ENCODE measurements around the gene URAD. TPM values are rescaled to one million over a fixed set of nuclear protein-coding genes. Genes with fewer than 3 reads are reported as not detected.

URAD gene
- total RNA-seq, 4 donors from 2014 or later: 1.7 TPM; not detected in 3

GRCh38 chr13:27972478-27972820, 16.0 kb downstream of the URAD start:
- TF ChIP-seq, protein P1, sequence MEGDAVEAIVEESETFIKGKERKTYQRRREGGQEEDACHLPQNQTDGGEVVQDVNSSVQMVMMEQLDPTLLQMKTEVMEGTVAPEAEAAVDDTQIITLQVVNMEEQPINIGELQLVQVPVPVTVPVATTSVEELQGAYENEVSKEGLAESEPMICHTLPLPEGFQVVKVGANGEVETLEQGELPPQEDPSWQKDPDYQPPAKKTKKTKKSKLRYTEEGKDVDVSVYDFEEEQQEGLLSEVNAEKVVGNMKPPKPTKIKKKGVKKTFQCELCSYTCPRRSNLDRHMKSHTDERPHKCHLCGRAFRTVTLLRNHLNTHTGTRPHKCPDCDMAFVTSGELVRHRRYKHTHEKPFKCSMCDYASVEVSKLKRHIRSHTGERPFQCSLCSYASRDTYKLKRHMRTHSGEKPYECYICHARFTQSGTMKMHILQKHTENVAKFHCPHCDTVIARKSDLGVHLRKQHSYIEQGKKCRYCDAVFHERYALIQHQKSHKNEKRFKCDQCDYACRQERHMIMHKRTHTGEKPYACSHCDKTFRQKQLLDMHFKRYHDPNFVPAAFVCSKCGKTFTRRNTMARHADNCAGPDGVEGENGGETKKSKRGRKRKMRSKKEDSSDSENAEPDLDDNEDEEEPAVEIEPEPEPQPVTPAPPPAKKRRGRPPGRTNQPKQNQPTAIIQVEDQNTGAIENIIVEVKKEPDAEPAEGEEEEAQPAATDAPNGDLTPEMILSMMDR (IDR thresholded peaks at IDR 0.05; ENCODE audit: low read depth): no peak

DNA sequence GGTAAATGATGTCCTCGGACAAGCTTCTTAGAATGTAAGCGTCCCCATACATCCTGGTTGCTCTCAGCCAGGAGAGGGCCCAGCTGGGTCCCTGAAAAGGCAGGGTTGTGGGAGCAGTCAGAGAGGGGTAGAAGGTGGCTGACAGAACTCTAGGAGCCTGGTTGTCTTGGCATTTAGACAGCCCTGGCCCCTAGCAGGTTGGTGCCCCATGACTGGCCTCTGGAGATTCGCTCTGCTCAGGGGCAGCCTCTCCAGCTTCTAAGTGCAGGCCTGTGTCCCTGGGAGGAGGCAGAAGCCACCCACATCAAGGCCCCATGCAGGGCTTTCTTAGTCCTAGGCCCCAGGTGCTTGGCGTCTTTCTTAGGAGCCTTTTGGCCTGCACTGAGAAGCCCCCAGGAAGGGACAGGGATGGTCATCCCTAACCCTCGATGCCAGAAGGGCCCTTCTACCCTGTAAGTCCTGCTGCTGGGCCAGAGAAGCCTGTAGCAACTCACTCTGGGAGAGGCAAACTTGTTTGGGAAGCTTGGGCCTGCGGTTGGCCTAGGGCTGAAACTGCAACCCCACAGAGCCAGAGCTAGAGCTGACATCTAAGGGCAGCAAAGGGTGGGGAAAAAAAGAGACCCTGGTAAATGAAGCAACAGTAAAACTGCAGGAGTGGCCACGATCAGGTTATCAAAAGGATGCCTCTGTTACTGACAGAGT, 16.6 kb downstream of the URAD start:
- TF ChIP-seq, protein P1 (IDR thresholded peaks at IDR 0.05; ENCODE audit: low read depth): no peak

DNA sequence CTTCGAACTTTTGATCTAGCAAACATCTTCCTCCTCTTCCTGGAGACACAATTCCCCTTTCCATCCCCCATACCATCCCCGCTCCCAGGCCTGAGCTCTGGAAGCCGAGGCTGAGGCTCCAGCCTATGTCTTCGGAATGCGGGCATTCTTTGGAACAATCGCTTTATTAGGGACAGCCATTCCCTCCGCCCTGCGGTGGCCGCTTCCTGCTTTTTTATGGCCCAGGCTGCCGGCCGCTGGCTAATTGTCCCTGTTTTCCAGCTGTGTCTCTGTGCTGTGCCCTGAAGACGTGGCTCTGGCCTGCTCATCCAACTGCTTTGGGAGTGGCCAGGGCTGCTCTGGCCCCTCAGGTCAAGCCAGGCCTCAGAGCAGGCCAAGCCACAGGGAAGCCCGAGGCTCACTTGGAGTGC, 17.3 kb downstream of the URAD start:
- TF ChIP-seq, protein P1 (IDR thresholded peaks at IDR 0.05; ENCODE audit: low read depth): no peak

DNA sequence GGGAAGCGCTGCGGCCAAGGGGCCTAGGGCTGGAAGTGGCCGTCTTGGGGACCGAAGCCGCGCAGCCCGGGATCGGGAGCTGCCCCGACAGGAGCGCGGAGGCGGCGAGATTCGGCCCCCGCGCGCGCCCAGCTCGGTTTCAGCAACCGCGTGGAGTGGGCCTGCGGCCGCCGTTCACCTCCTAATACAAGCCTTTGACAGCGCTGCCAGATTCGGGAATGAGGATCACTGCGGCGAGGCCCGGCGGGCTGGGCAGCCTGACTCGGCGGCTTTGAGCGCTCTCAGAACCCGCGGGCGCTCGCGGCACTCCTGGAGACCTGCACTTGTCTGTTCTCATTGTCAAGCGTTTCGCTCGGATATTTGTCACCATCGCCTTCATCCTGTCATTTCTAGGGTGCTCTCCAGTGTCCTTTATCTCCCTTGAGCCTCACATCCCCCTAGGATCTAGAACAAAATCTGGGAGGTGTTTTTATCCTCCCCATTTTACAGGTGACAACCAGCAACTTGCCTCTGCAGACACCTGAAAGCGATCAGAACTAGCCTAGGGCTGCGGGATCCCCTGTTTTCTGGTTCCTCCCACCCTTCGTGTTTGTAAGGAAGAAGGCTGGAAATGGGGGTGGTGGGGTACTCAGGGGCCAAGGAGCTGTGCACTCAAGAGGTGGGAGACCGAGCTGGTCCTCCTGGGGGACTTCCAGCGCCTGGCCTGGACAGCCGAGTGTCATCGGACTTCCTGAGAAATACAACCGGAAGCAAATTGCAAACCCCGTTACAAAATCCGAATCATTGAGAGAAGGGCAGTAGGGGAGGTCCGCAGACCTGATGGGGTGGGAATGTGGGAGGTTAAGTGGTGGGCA, 17.9 kb downstream of the URAD start:
- TF ChIP-seq, protein P1 (IDR thresholded peaks at IDR 0.05; ENCODE audit: low read depth): no peak

DNA sequence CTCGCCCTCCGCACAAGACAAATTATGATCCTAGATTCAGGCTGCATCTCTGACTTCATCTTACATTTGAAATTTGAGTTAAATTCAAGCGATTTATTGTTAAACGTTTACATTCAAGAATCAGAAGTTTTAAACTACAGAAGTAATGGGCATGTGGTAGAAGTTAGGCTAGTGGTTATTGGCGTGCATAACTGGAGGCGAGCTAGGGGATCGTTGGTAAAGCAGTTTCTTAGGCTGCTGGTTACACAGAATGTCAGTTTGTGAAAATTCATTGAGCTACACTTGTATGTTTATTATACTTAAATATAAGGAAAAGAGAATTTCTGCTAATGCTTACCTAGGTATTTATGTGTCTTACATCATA, 18.6 kb downstream of the URAD start:
- TF ChIP-seq, protein P1 (IDR thresholded peaks at IDR 0.05; ENCODE audit: low read depth): no peak

DNA sequence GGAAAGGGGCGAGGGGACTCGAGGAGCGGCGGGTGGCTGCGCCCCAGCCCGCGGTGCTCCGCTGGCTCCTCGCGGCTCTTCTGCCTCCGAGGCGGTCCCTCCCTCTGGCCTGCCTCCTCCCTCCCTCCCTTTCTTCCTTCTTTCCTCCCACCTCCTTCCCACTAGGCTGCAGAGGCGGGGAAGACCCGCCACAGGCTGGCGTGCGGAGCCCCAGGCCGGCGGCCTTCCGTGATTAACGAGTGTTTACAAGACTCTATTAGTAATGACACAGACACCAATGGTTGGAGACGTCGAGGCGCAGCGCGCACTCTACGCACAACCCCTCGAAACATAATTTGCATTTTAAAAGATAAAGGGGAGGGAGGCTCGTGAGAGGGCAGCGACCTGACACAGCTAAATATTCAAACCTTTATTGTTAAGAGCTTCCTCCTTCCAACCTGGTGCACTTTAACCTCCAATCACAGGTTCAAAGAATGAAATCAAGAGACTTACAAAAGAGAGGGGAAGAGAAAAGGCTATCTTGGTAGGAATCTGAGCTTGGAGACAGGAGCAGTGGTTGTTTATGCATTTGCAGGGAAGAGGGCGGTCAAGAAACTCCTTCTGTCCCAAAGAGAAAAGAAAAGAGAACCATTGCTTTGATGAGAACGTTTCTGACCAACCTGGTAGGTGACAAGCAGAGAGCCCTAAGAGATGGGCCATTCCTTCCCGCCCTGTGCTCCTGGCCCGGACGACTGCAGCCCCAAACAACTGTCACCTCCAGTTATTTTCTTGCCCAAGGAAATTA, 19.2 kb downstream of the URAD start, which contains the start of gene CDX2:
Gene CDX2, minus strand, starts transcription at position 234 of the 784 bp plus-strand sequence. CDS start 309 bp downstream, outside the sequence.
- TF ChIP-seq, protein P1 (IDR thresholded peaks at IDR 0.05; ENCODE audit: low read depth): no peak

Data from subcutaneous adipose tissue (tissue), 4 donors.